H1 (cell line): ENCODE measurements around the gene JDP2. TPM values are rescaled to one million over a fixed set of nuclear protein-coding genes. Genes with fewer than 3 reads are reported as not detected.

Source experiments
- BACH1 ChIP-seq: IDR thresholded peaks from 2 replicates; pipeline ENCODE4 v1.6.1; 2012; ENCODE audit warnings: low read length, improper control_type of control experiment
- CBX8 ChIP-seq: fragments of 300-800, 300-1000 bp; sonication (generic); IDR thresholded peaks from 2 replicates; pipeline ENCODE4 v1.7.1; 2016; ENCODE audit warnings: low read depth, low read length, borderline replicate concordance
- SP4 ChIP-seq: IDR thresholded peaks from 2 replicates; pipeline ENCODE4 v1.6.1; 2012; ENCODE audit warnings: low read length, inconsistent platforms
- polyA plus RNA-seq, 7 experiments: library from polyadenylated mRNA; depleted of rRNA in 3 of 7; stranded (reverse) in 5 of 7; unstranded in 2 of 7; fragments of >200 nt in 5 of 7; fragments of 200-250 nt in 2 of 7; gene quantifications; 1 replicate in 5 of 7; 2 replicates in 1 of 7; 4 replicates in 1 of 7; pipeline versions ENCODE4 v1.2.1 to v1.2.3, GENCODE V29; 2011 to 2013; ENCODE audit warnings: missing spikeins in 2 of 7, mixed read lengths in 2 of 7
- total RNA-seq: library from RNA; stranded (reverse); fragmentation: NEBNext Ultra II Directional; extraction: Animal tissue kit (Norgen Biotek cat#: 25700); gene quantifications from 2 replicates; pipeline ENCODE4 v1.2.1, GENCODE V29; 2021

Gene JDP2
- total and polyA plus RNA-seq, 2 of the 8 experiments (the other 6 are each of a cell fraction or from before 2014, with no cell fraction given): 8.9 to 27.2 TPM

DNA sequence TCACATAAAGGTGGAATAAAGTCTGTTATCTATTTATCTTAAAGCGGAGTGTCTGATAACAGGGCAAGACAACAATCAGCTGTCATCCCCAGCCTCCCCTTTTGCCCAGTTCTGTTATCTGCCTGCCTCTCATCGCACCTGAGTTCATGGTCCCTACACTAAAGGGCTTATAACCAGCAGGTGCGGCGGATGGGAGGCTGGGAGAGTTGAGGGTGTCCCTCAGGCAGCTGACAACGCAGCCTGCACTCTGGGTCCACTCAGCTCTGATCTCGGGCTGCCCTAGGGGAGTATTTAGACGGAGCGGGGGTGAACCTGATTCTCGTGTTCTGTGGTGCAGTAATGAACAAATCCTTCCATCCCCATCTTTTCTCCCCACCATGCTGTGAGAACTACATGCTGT lies 34.0 kb upstream of the JDP2 start (continued):
- TF ChIP-seq SP4: no peak
- no peak for TF ChIP-seq BACH1
- no peak for TF ChIP-seq CBX8
- TF ChIP-seq, all 59 proteins: peak for 0
